ENCODE measurements around the gene FRMD4A.
"Not testable (repeated sequence)": the region's sequence is repeated elsewhere in the genome, so short reads cannot be mapped to it uniquely, and the experiment has no call there.

FRMD4A gene

DNA sequence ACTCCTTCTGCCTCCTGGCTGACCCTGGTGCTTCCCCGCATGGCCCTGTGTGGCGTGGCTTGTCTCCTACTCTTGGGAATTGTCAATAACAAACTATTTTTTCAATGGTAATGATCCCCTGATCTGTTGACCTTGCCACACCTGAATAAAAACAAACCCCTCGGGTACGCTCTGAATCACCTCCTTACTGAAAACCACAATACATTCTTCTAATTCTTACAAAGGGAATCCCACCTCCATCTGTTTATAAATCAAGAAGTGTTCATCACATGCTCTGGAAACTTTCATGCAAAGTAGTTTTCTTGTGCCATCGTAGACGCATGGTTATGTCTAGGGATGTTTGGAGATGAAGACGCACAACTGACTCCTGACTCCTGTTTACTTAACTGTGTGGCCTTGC is 245.8 kb downstream of the FRMD4A start:
- no peak for DNase-seq

- DNase-seq: no peak
Observed at GRCh38 chr10:14080795-14081194, 249.9 kb downstream of the FRMD4A start.

GRCh38 chr10:14077430-14077829 is 253.3 kb downstream of the FRMD4A start:
- DNase-seq: no peak

DNA sequence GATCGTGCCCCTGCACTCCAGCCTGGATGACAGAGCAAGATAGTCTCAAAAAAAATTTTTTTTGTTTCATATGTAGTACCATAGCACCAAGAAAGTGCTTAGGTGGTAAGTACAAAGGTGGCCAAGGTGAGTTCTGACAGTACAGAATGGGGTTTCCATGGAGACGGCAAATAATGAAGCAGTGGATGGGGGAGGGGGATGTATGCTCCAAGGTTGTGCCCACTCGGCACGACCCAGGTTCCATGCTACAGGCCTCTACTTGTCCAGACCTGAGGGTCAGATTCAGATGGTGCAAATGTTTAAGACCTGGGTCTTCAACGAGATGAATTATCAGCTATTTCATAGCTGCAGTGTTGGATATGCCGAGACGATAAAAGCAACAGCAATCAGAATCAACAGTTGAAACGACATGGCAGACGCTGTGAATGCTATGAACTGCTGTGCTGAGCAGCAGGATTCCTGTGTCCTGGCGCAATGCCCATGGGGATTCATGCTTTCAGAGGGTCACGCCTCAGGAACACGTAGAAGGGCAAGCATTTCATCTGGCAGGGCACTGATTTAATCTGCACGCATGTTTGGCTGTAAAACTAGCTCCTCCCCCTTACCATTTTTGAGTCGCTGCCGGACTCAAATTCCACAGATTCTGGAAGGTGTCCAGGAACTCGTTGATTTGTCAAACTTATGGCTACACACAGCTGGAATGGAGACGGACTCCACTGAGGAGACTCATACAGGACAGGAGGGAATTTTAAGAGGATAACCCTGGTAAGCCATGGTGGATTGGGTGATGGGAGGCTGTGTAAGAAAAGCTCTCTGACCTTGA is 256.5 kb downstream of the FRMD4A start:
- DNase-seq: peak; percentile 53

- no peak for DNase-seq
Observed at GRCh38 chr10:14072541-14072940, 258.2 kb downstream of the FRMD4A start.

DNA sequence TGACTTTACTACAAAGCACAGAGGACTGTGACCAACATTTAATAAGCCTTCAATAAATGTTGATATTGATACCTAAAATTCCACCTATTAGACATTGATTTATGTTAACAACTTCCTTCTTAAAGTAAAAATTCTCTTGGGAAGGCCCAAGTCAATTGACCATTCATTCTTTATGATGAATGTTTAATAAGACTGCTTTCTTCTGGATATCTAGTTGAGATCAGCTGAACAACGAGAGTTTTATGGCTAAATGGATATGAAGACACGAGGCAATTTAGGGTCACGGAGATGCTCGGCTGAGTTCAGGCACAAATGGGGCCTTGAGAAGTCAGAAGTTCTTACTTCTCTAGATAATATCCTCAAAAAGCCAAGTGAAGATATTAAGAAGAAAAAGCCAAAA is 258.8 kb downstream of the FRMD4A start:
- no peak for DNase-seq

GRCh38 chr10:14068601-14069250 is 262.0 kb downstream of the FRMD4A start:
- no peak for DNase-seq

DNA sequence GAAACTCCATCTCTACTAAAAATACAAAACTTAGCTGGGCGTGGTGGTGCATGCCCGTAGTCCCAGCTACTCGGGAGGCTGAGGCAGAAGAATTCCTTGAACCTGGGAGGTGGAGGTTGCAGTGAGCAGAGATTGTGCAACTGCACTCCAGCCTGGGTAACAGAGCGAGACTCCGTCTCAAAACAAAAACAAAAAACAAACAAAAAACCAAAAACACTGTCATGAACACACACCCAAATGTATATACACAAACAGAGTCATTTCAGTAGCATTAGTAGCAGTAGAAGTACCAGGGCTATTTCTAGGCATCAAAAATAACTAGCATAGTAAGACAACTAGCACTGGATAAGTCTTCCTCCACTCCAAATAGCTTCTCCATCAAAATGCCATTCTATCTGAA is 263.1 kb downstream of the FRMD4A start:
- not testable (repeated sequence) for DNase-seq

GRCh38 chr10:14066106-14066505 is 264.6 kb downstream of the FRMD4A start:
- DNase-seq: no peak

GRCh38 chr10:14063531-14064285 is 267.0 kb downstream of the FRMD4A start:
- no peak for DNase-seq

GRCh38 chr10:14062528-14063260 is 268.0 kb downstream of the FRMD4A start:
- no peak for DNase-seq

GRCh38 chr10:14060320-14061070 is 270.2 kb downstream of the FRMD4A start:
- DNase-seq: no peak

- no peak for DNase-seq
Observed at GRCh38 chr10:14056610-14057332, 274.0 kb downstream of the FRMD4A start.

GRCh38 chr10:14052931-14053330 is 277.8 kb downstream of the FRMD4A start:
- DNase-seq: no peak

- no peak for DNase-seq
Observed at GRCh38 chr10:14050598-14050997, 280.1 kb downstream of the FRMD4A start.

- DNase-seq: no peak
Observed at GRCh38 chr10:14048930-14049613, 281.7 kb downstream of the FRMD4A start.

DNA sequence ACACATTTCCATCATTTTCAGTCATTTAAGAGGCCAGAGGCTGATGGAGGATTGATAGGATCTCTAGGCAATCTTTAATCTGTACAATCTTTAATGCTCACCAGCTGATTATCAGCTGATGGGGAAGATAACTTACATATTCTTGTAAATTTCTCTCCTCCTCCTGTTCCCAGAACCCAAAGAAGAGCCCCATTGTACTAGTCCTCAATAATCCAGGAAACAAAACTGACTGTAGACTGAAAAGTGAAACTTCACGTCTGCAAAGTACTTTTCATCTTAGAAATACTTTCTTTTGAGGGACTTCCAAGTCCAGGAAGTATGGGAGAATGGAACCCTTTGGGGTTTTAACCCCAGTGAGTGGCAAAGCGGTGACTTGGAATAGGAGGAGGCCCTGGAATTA is 283.3 kb downstream of the FRMD4A start:
- DNase-seq: no peak

DNA sequence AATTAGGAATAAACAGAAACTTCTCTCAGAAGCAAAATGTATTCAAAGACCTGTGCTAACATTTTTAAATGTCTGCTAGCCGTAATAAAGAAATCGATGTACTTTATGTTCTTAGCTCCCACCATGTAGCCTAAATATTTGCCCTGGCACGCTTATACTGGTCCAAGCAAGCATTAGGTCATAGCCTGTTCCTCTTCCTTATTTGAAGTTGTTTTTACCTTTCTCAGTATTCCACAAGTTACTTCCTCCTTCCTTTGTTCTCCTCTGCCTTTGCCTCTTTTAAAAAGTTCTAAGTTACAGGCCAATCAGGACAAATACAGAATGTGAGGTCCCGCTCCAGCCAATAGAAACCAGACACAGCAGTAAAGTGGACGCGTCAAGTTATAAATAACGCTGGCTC is 288.7 kb downstream of the FRMD4A start:
- DNase-seq: not testable (repeated sequence)

GRCh38 chr10:14040787-14041631 is 289.7 kb downstream of the FRMD4A start:
- DNase-seq: no peak
